Measurements from ENCODE around the gene GPC5.

The GPC5 gene

DNA sequence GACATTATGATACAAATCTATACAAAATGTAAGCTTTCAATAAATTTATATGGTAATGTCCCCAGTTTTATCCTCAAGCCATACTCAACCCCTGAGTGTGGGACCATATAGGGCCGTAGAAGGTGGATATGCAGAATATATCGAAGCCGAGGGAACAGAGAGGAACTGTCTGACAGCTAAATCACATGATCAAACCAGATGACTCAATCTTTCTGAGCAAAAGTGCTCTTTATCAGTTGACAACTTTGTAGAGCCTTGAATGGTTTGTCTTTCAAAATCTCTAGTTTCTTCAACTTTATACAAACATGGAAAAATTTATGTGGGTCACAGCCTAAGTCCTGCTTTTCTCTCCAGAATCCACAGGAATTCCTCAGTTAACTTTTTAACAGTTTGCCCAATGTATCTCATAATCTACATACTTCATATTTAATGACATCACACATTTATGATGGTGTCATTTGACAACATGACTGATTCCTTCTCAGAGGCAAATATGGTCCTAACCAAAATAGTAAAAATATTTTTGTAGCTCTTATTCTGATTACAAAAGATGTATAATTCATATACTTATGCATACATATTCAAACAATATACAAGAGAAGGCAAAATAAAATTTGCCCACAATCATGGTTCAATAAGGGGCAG lies 1155.2 kb downstream of the GPC5 start:
- no peak for DNase-seq (ENCODE audit: low read depth)

DNA sequence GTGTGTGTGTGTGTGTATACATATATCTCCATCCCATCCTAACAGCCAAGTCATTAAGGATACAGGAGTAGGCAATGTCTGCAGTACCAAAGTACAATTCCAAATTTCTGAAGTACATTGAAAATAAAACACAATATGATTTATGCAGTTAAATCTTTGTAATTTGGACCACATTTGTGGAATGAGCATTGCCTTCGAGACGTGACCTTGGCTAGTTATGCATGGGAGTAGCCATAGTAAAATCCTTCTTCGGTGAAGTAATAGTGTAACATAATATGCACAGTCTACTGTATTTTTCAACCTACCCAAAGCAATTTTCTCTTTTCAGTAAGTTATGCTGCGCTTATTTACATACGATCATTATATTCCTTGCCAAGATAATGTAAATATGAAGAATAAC lies 1162.5 kb downstream of the GPC5 start:
- DNase-seq (ENCODE audit: low read depth): no peak

- DNase-seq (ENCODE audit: low read depth): no peak
Measured at GRCh38 chr13:92564942-92565341, 1166.5 kb downstream of the GPC5 start.

DNA sequence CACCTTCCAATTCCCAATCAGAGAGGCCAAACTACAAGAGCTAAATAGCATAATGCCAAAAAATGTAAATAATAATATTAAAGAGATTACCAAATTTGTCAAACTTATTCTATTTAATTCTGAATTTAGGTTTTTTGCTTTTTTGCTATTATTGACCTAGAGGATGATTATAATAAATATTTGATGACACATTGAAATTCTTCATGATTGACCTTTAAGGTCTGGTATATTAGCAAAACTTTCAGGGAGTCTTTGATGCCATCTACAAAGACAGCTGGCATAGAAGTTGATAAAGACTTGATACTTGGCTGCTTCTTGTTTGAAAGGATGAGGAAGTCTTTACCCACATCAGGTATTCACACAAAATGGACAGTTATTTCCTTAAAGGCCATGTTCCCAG lies 1168.3 kb downstream of the GPC5 start:
- DNase-seq (ENCODE audit: low read depth): no peak

- DNase-seq (ENCODE audit: low read depth): no peak
Measured at GRCh38 chr13:92572190-92572589, 1173.8 kb downstream of the GPC5 start.

DNA sequence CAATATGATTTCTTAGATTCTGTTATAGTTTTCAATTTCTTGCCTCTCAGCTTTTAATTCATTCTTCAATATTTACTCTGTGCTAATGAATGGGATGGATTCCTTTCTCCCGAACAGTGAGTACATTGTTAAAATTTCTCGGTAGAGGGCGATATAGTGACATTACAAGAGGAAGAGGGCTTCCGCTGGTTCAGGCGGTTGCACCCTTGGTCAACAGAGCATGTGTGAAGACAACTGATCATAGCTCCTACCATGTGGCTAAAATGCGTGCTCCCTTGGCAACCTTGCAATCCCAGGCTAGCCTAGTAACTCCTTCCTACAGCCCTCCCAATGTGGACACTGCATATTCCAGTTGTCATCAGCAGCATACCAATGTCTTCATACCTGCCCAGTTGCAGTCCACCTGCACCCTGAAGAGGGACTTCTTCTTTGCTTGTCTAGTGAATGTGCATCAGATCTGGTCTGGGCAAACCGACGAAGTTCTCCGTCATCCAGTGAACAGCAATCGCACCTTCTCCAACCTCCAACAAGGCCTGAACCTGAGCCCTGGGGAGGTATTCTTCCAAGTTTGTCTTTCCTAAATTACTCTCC lies 1175.1 kb downstream of the GPC5 start:
- DNase-seq (ENCODE audit: low read depth): no peak

GRCh38 chr13:92574499-92574898 lies 1176.1 kb downstream of the GPC5 start:
- DNase-seq (ENCODE audit: low read depth): no peak

DNA sequence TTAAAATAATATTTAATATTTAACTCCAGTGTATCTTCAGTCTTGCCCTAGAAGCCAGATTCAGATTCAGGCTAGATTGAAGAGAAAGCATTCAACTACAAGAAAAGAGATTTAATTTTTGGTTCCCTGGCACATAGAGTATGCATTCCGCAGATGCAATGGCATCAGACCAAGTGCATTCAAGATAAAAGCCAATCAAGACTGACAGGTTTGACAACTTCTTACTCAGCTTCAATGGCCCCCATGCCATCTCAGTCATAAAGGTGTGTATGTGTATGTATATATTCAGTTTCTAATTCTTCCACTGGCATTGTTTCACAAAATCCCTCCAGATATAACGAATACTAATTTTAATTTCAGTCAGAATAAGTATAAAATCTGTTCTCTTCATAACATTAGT lies 1177.4 kb downstream of the GPC5 start:
- no peak for DNase-seq (ENCODE audit: low read depth)

DNA sequence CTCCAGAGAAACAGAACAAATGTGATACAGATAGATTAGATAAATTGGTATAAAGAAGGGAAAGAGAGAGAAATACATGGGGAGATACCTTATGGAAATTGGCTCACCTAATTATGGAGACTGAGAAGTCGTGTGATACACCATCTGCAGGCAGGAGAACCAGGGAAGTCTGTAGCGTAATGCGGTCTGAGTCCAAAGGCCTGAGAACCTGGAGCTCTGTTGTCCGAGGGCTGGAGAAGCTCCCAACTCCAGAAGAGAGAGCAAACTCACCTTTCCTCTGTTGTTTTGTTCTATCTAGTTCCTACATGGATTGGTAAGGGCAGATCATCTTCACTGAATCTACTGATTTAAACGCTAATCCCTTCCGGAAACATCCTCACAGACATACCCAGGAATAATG lies 1179.9 kb downstream of the GPC5 start:
- no peak for DNase-seq (ENCODE audit: low read depth)

- no peak for DNase-seq (ENCODE audit: low read depth)
Measured at GRCh38 chr13:92589955-92590354, 1191.5 kb downstream of the GPC5 start.

GRCh38 chr13:92590503-92590908 lies 1192.1 kb downstream of the GPC5 start:
- DNase-seq (ENCODE audit: low read depth): peak; percentile 67

DNA sequence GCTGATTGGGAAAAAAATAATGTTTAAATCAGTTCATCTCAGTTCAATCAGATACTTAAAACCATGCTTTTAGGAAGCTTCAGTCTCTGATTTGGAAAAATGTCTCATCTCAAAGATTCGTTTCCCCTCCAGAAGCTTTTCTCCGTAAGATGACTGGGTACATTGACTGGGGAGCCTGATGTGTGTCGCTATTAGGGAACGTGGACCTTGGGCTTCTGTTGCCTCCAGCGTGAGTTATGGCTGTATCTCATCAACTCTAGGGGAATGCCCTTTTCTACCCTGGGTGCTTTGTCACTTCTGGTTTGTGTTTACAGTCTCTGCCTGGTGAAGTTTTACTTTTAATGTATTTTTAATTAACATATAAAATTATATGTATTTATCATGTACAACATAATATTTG lies 1192.7 kb downstream of the GPC5 start:
- DNase-seq (ENCODE audit: low read depth): no peak

- no peak for DNase-seq (ENCODE audit: low read depth)
Measured at GRCh38 chr13:92592757-92593156, 1194.3 kb downstream of the GPC5 start.

DNA sequence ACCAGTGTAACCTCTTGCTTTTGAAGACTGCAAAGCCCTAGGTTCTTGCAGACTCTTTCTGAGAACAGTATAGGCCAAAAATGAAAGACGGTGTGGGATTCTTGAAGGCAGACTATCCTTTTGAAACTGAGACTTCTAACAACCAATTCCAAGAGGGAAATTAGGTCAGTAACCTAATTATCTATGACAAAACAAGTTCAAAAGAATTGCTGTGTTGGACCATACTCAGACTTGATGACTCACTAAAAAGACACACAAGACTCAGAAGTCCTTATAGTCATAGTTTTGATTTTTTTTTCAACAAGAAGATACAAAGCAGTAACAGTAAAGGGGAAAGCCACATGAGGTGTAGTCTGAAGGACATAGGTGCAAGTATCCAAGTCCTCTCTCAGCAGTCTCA lies 1204.1 kb downstream of the GPC5 start:
- DNase-seq (ENCODE audit: low read depth): peak; percentile 22

- DNase-seq (ENCODE audit: low read depth): no peak
Measured at GRCh38 chr13:92609376-92609775, 1211.0 kb downstream of the GPC5 start.

DNA sequence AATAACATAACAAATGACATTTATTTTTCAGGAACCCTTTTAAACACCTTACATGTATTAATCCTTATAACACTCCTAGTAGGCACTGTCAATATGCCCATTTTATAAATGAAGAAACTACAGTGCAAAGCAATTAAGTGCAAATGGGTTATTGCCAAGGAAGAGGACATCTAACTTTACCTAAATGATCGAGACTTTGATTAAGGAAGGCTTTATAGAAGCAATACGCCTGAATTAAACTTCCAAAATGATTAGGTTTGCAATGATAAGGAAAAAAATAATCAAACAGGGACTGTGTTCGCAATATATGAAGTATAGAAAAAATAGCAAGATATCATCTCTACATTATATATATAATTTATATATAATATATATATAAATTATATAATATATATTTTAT lies 1214.5 kb downstream of the GPC5 start:
- DNase-seq (ENCODE audit: low read depth): no peak

DNA sequence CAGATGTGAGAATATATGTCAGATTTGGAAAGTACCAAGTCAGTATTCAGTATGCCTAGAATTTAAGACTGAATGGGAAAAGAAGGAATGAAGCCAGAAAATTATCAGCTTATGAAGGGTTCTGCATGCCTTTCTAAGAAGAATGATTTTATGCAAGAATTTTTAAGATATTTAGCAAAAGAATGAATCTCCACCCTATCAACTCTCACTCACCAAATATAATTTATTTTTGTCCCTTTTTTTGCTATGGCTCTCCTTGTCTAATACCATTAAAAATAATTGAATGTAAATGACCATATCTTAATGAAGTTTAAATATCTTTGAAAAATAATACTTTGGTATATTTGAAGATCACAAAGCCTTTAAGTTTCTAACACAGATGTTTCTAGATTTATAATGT lies 1215.5 kb downstream of the GPC5 start:
- DNase-seq (ENCODE audit: low read depth): no peak

GRCh38 chr13:92621985-92622384 lies 1223.6 kb downstream of the GPC5 start:
- no peak for DNase-seq (ENCODE audit: low read depth)

- no peak for DNase-seq (ENCODE audit: low read depth)
Measured at GRCh38 chr13:92622905-92623304, 1224.5 kb downstream of the GPC5 start.

- DNase-seq (ENCODE audit: low read depth): no peak
Measured at GRCh38 chr13:92626274-92626673, 1227.9 kb downstream of the GPC5 start.

DNA sequence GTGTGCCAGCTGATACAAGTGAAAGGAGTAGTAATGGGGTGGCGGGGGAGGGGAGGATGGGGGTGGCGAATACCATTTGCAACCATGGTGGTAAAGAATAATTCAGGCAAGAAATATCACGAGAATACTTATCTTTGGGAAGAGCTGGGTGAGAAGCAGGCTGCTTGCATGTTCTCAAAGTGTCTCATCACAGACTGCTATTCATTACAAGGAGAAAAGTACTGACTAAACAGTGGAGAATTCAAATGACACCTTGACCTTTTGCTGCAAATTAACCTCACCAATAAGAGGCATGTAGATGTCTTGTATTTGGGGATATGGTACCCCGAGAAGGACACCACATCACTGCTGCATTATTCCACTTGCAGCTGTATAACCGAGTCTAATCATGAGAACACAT lies 1242.5 kb downstream of the GPC5 start:
- DNase-seq (ENCODE audit: low read depth): peak; percentile 22

GRCh38 chr13:92649140-92649813 lies 1250.9 kb downstream of the GPC5 start:
- DNase-seq (ENCODE audit: low read depth): no peak

- DNase-seq (ENCODE audit: low read depth): no peak
Measured at GRCh38 chr13:92656103-92656502, 1257.7 kb downstream of the GPC5 start.

DNA sequence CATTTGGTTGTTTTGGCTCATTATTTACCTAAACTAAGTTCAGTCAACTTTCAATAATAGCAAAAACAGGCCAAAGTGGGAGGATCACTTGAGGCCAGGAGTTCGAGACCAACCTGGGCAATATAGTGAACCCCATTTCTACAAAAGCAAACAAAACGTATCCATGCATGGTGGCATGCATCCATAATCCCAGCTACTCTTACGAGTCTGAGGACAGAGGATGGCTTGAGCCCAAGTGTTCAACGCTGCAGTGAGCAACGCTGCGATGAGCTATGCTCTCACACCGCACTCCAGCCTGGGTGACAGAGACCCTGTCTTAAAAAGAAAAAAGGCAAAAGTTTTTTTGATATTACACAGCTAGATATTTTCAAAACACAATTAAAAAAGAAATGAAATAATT lies 1258.2 kb downstream of the GPC5 start:
- no peak for DNase-seq (ENCODE audit: low read depth)
